NCI-H1694 (cell line): ENCODE measurements around the gene RAD54L.
"Not testable (repeated sequence)": the region's sequence is repeated elsewhere in the genome, so short reads cannot be mapped to it uniquely, and the experiment has no call there.

Experiments used
- DNase-seq: peaks from one replicate; lab custom pipeline; 2025; lab: John Stamatoyannopoulos, UW

The RAD54L gene

GRCh38 chr1:46241733-46242132 is 5.8 kb upstream of the RAD54L start:
- not testable (repeated sequence) for DNase-seq

- no peak for DNase-seq
These were observed 4.6 kb upstream of the RAD54L start for GRCh38 chr1:46242918-46243317.

- not testable (repeated sequence) for DNase-seq
These were observed 3.7 kb upstream of the RAD54L start for GRCh38 chr1:46243831-46244230.

- peak; percentile 58 for DNase-seq
These were observed 2.7 kb upstream of the RAD54L start for GRCh38 chr1:46244656-46245371.

- not testable (repeated sequence) for DNase-seq
These were observed 1.4 kb upstream of the RAD54L start for GRCh38 chr1:46246136-46246535.

GRCh38 chr1:46246548-46247435 is 771 bp upstream of the RAD54L start:
- DNase-seq: no peak

GRCh38 chr1:46248122-46248920 is 758 bp downstream of the RAD54L start:
- DNase-seq: peak; percentile 53

GRCh38 chr1:46254668-46255067 is 7.1 kb downstream of the RAD54L start:
- no peak for DNase-seq

- no peak for DNase-seq
These were observed 9.0 kb downstream of the RAD54L start for GRCh38 chr1:46256523-46256922.

- DNase-seq: no peak
These were observed 14.9 kb downstream of the RAD54L start for GRCh38 chr1:46262508-46262907.

GRCh38 chr1:46263146-46263545 is 15.6 kb downstream of the RAD54L start:
- DNase-seq: no peak

- DNase-seq: no peak
These were observed 21.0 kb downstream of the RAD54L start for GRCh38 chr1:46268578-46268977.

GRCh38 chr1:46274225-46275029 is 26.9 kb downstream of the RAD54L start:
- no peak for DNase-seq

GRCh38 chr1:46275030-46275337 is 27.4 kb downstream of the RAD54L start:
- DNase-seq: no peak

GRCh38 chr1:46277658-46278373 is 30.3 kb downstream of the RAD54L start:
- DNase-seq: no peak

GRCh38 chr1:46278807-46279206 is 31.2 kb downstream of the RAD54L start:
- no peak for DNase-seq

- DNase-seq: no peak
These were observed 32.5 kb downstream of the RAD54L start for GRCh38 chr1:46280092-46280491.

GRCh38 chr1:46281021-46281420 is 33.5 kb downstream of the RAD54L start:
- no peak for DNase-seq

GRCh38 chr1:46284058-46284457 is 36.5 kb downstream of the RAD54L start:
- DNase-seq: no peak

GRCh38 chr1:46284597-46285564 is 37.3 kb downstream of the RAD54L start:
- DNase-seq: peak; percentile 5
